Suppressor macrophage treated with lipopolysaccharide for 4 hours (primary cell): ENCODE results near the gene KMT2C.
A peak's percentile ranks its signal among the peaks of the same experiment; 100 is the strongest.

ENCODE experiments used
- DNase-seq: peaks from one replicate; pipeline ENCODE4 v3.0.0-alpha.2; 2020

KMT2C gene

GRCh38 chr7:152180587-152180986 is 255.2 kb downstream of the KMT2C start:
- no peak for DNase-seq

DNA sequence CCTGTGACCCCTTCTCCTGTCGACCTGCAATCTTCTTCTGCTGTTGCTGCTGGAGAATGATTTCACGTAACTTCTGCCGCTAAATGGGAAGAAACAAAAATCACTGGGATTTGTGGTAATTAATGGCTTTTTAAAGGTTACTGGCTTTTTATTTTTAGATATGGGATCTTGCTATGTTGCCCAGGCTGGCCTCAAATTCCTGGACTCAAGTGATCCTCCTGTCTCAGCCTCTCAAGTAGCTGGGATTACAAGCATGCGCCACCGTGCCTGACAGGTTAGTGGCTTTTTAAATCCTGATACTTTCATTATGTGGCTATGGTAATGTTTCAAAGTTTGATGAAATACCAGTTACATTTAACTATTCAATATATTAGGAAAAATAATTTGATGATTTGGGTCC is 255.8 kb downstream of the KMT2C start:
- no peak for DNase-seq

- DNase-seq = no peak
These were observed 257.3 kb downstream of the KMT2C start for GRCh38 chr7:152178405-152179058.

GRCh38 chr7:152177681-152178404 is 258.0 kb downstream of the KMT2C start:
- no peak for DNase-seq

DNA sequence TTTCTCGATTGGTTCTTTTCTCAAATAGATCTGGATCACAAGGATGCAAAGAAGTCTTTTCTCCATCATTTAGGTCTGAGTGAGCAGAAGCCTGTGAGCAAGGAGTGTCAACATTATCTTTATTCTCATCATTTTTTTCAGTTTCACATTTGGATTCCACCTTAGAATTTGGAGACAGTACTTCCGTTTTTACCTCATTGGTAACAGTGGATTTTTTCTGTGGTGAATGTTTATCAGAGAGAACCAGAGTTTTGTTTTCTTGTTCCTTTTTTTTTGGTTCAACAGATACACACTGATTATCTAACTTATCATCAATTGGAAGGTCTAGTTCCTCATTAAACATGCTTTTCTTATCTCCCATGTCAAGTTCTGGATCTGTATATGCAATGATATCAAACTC is 259.0 kb downstream of the KMT2C start:
- DNase-seq = no peak

GRCh38 chr7:152173372-152174070 is 262.3 kb downstream of the KMT2C start:
- no peak for DNase-seq

- no peak for DNase-seq
These were observed 273.5 kb downstream of the KMT2C start for GRCh38 chr7:152162287-152162686.

DNA sequence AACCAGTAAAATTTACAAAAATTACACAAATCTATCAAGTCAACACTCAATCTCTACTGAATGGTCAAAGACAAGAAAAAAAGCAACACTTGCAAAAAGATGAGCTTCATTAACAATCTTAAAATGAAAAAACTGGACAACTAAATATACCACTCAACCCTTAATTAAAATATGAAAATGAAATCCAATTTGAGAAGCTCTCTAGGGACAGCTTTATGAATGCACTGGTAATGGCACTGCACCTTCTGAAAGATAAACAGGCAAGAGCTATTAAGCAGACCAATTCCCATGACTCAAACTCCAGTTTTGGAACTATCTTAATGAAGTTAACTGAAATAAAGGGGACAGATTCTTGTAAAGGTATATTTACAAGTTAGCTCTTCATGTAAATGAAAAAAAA is 274.6 kb downstream of the KMT2C start:
- DNase-seq = no peak

- DNase-seq = peak; percentile 30
These were observed 276.8 kb downstream of the KMT2C start for GRCh38 chr7:152158801-152159587.

DNA sequence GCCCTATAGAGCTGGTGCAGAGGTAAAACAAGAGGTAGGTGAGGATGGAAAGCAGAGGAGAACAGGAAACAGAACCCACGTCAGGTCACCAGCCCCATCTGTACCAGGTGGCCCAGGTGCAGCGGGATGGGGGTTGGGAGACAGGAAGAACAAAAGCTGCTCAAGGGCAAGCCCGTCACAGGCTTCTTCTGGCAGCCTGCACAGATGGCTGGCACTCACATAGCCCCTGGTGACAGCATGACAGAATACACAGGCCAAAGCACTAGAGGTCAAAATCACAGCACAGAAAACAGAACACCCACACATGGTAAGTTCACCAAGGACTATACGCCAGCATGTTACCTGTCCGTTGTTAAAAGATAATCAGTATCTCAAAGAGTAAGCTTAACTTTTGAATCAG is 283.5 kb downstream of the KMT2C start:
- no peak for DNase-seq

DNA sequence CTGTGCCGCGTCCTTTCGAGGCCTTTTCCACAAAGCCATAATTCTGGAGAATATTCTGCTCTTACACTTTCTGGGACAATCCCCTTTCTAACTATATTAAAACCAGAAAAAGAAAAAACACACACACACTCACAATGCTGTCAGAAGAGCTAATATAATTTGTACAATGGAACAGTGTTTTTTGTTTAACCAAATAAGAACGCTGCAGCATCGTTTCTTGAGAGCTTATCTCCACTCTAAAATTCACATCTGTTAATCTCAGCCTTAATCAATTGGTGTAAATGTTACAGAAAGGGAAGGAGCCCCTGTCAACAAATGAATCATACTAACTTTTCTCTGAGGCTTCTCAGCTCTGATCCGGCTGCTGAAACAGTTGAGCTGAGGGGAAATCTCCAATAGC is 286.4 kb downstream of the KMT2C start:
- DNase-seq = no peak

DNA sequence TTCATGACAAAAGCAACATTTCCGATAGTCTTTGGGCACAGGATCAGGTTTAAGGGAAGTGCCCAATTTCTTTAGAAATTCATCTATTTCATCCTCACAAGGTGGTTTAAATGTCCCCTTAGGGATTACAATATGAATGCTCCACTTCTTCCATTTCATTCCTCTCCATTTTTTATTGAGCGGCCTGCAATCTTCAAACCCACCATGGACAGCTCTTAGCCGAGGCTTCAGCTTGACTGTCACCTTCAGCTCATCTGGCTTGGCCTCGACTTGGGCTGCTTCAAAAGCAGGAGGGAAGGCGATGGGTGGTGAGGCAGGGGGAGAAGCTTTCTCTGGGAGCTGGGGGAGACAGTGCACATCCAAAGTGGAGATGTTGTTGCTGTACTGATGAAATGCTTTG is 287.1 kb downstream of the KMT2C start:
- no peak for DNase-seq

DNA sequence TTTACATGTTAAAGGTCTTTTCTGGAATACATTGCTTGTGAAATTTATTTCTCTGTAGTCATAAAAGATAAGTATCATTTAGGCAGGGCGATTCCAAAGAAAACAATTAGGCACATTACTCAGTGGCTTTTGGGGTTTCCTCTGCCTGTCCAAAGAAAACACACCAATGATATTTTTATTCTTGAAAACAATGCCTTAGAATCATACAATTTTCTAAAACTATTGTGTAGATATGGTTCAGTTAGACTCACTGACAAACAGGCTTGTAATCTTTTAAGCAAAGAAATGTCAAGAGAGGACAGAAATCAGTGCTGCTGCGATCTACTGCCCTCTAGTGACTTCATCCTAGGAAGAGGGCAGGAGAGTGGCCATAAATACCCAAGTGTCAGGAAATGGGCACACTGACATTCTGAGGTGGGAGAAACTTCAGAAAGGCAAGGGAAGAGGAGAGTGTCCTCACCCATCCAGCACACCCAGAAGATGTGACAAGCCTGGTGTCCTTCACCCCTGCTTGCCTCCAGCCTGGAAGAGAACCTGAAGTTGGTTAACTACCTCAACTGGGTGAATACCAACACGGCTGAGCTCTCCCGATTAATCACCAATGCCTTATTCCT is 289.8 kb downstream of the KMT2C start:
- DNase-seq = peak; percentile 36

DNA sequence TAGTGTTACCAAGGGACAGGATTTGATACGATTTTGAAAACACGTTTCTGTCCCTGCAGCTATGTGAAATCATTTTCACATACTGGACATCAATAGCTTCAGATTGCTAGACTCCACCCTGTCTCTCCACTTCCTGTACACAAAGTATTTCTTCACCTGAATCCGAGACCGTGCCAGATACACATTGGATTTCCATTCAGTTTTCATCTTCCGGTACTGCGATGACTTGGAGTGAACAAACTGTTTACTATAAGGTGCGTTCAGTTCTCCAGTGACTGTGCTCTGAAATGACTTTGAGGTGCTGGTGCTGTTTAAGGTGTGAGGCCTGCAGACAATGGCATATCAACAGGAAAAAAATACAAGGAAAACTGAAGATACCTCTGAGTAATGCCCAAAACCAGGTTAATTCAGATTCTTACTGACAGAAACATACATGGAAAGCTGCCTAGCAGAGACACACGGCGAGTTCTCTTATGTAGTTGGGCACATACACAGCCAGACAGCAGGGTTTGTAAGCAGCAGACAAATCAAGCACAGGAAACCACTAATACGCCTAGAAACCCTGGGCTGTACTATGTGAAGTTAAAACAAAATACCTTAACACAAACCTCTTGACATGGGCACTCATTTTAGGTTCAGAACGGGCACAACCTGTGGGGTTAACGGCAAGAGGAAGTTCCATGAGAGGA is 291.1 kb downstream of the KMT2C start:
- no peak for DNase-seq

GRCh38 chr7:152142976-152143595 is 292.7 kb downstream of the KMT2C start:
- no peak for DNase-seq

- no peak for DNase-seq
These were observed 295.2 kb downstream of the KMT2C start for GRCh38 chr7:152140560-152140959.

GRCh38 chr7:152140067-152140466 is 295.7 kb downstream of the KMT2C start:
- no peak for DNase-seq

DNA sequence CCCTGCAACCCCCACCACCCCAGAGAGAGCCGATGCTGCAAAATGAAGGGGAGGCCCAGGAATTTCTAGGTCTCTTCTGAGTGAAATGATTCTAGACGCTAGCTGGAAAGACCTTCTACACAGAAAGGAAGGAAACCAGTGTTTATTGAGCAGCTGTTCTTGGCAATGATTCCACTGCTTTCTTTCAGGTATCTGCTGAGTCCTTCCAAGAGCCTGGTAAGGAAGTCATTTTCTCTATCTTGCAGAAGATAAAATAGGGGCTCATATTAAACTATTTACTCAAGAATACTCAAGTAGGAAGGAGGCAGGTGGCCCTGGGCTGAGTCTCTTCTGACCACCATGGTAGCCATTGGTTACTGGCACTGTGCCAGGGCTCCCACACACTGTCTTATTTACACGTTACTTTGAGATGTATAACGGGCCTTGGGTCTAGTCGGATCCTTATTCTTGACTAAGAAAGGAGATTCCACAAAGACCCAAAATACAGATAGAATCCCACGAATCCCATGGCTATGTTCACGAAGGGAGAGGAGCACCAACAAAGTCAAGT is 298.3 kb downstream of the KMT2C start:
- no peak for DNase-seq

GRCh38 chr7:152136686-152137085 is 299.1 kb downstream of the KMT2C start:
- no peak for DNase-seq

DNA sequence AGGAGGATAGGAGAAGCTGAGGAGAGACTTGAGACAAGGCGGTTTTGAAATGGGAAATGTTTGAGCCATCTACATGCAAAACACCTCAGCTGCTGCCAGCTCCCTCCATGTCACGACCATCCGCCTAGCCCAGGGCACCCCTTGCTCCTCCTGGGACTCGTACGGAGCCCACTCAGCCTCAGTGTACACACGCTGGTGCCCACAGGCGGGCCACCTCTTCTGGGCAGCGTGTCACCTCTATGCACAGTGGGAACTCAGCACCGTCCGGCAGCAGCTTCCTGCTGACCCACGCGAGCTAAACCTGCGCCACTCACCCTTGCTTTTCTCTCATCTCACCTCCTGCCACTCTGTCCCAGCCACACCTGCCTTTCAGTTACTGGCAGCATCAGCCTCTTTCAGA is 302.0 kb downstream of the KMT2C start:
- no peak for DNase-seq

DNA sequence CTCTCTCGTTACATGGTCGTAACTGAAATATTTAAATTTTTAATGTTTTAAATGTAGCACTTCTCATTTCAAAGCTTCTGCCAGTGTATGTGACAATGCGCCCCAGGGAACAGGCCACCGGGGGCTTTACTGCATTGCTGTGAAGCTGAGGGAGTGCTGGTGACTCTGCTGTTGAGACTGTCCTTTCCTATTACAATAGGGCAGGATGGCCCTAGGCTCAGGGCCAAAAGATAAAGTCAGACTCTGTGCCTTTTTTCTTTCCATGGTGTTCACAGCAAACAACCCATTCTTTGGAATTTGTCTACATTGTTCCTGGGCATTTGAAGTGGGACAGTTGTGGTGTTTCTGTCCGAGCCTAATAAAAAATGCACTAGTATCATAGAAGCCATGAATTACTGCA is 303.0 kb downstream of the KMT2C start:
- DNase-seq = no peak
